ENCODE results near the gene SPRED1.
"Not testable (repeated sequence)": the region's sequence is repeated elsewhere in the genome, so short reads cannot be mapped to it uniquely, and the experiment has no call there.

SPRED1 gene

DNA sequence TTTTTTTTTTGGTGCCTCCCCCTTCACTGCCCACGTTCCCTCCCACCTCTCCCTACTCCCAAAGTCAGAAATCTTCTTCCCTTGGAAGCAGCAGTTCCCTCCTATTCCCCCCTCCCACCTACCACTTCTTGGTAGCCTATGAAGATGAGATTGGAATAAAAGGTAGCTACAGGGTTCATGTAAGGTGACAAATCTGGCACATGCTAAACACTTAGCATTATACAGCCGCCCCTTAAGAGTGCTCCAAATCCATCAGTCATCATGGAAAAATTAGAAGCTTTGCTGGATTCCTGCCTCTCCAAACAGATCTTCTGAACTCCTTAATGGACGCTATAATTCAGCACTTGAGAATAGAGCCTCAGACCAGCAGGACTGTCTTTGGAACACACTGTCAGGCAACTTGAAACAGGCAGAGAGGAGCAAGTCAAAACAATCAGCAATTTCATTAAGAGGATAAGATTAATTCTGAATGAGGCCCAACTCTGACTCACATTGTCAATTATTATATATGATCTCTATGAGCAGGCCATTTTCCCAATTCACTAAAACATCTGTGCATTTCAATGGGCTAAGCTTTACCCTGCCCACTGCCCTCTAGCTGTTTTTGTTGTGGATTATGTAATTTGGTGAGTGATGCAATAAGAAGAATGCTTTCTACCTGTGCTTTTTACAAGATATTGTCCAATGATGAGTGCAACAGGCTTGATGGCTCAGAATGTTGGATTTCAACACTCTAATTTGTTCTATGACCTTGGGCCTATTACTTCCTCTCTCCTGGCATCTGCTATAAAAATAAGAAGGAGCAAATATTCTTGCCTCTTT lies 34.6 kb upstream of the SPRED1 start:
- H3K27me3 ChIP-seq (ENCODE audit: control insufficient read depth, insufficient read depth, low read length): no peaks in the 10 kb centered on the region
- H3K9ac ChIP-seq (ENCODE audit: low read length): no peak overlapping the region
- no peak overlapping the region for H3K27ac ChIP-seq (ENCODE audit: low read depth, low read length)
- H3K4me3 ChIP-seq (ENCODE audit: low read length): no peak overlapping the region
- no peaks in the 10 kb centered on the region for H3K36me3 ChIP-seq (ENCODE audit: control insufficient read depth, insufficient read depth, low read length)
- no peaks in the 10 kb centered on the region for H3K4me1 ChIP-seq (ENCODE audit: control insufficient read depth, insufficient read depth, low read length)

DNA sequence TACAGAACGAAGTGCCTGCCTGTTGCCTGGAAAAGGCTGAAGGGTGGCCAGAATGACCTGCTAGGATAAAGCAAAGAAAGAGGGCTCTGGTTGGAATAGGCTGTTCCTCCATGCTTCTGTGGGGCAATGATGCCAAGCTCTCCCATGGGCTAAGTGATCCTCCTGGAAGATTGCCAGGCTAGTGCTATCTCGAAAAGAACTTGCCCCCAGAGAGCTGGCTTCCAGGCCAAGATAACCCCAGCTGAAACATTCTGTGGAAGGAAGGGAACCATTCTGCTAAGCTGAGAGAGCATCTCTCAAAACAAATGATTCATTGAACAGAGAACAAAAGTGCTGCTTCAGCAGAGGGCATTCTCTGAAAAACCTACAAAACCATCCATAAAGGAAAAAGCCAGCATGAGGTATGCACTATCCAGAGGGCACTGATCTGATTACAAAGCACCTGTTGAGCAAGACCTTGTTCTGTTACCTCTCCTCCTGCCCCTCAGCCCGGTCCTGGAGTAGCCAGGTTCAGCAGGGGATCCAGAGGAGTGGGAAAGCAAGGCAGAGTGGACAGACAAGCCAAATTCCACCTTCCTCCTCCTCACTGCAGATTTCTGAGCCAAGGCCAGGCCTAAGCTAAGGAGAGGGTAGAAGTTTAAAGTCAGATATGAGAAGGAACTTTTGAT lies 31.9 kb upstream of the SPRED1 start:
- Histone ChIP-seq H3K27ac (ENCODE audit: low read depth, low read length) (no peak overlapping the region), H3K9ac (ENCODE audit: low read length) (no peak overlapping the region), H3K4me1 (ENCODE audit: control insufficient read depth, insufficient read depth, low read length) (no peaks in the 10 kb centered on the region), H3K4me3 (ENCODE audit: low read length) (no peak overlapping the region), H3K27me3 (ENCODE audit: control insufficient read depth, insufficient read depth, low read length) (no peaks in the 10 kb centered on the region), H3K36me3 (ENCODE audit: control insufficient read depth, insufficient read depth, low read length) (no peaks in the 10 kb centered on the region)

DNA sequence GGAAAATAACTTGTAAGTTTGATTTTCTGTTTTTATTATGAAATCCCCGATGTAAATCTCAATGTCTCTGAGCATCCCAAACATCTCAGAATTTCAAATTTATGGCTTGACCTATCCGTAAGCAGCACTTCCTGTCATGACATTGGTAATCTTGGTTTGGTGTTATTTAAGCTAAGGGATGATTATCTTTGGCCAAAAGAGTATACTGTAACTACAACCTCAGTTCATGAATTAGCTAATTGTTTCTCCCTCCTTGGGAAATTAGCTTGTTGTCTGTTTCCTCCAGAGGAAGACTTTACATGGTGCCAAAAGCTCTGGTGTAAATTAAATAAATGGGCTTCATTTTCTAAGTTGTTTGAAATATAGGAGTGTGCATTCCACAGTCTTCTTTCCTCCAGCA lies 28.1 kb upstream of the SPRED1 start:
- no peaks in the 10 kb centered on the region for H3K27me3 ChIP-seq (ENCODE audit: control insufficient read depth, insufficient read depth, low read length)
- no peak overlapping the region for H3K4me3 ChIP-seq (ENCODE audit: low read length)
- no peaks in the 10 kb centered on the region for H3K4me1 ChIP-seq (ENCODE audit: control insufficient read depth, insufficient read depth, low read length)
- no peak overlapping the region for H3K27ac ChIP-seq (ENCODE audit: low read depth, low read length)
- no peaks in the 10 kb centered on the region for H3K36me3 ChIP-seq (ENCODE audit: control insufficient read depth, insufficient read depth, low read length)
- no peak overlapping the region for H3K9ac ChIP-seq (ENCODE audit: low read length)

DNA sequence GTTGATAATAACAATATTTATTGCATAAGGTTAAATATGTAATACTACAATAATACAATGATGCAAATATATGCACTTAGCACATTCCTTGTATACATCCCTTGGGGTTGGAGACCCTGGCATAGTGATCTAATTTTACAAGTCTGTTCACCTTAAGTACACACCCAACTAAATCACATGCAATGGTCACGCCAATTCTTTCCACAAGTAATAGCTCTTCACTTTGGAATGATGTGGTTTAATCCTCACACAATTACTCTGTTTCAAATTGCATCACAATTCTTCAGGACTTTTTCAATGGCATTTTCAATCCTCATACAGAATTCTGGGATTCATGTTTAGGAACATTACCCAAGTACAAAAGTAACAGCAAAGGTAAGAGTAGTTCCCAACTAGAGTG lies 27.3 kb upstream of the SPRED1 start:
- H3K9ac ChIP-seq (ENCODE audit: low read length): no peak overlapping the region
- H3K27me3 ChIP-seq (ENCODE audit: control insufficient read depth, insufficient read depth, low read length): no peaks in the 10 kb centered on the region
- no peak overlapping the region for H3K4me3 ChIP-seq (ENCODE audit: low read length)
- no peaks in the 10 kb centered on the region for H3K4me1 ChIP-seq (ENCODE audit: control insufficient read depth, insufficient read depth, low read length)
- no peak overlapping the region for H3K27ac ChIP-seq (ENCODE audit: low read depth, low read length)
- H3K36me3 ChIP-seq (ENCODE audit: control insufficient read depth, insufficient read depth, low read length): no peaks in the 10 kb centered on the region

DNA sequence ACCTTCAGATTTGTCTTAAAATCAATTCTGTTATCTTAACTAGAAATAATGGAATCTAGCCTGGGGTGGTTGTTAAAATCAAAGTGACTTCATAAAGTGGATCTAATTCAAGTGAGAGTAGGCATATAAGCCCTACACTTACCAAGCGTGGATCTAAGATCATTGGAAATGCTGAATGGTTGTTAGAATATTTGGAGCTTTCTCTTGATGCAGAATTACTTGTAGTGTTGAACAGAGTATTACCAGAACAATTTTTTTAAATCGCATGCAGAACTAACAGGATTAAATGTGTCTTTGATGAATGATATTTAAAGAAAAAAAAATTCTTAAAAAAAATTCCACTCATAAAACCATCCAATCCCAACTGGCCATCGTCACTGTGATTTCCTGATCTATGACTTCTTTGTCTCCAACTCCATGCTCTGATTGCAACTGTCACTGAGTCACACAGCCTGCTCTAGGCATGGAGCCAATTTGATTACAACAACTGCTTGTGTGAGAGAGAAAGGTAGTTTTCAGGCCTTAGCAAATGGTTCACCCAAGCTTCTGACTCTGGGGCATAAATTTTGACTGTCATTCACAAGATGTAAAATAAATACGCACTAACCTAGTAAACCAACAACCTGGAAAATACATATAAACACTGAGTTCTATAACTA lies 25.9 kb upstream of the SPRED1 start:
- no peak overlapping the region for H3K4me3 ChIP-seq (ENCODE audit: low read length)

DNA sequence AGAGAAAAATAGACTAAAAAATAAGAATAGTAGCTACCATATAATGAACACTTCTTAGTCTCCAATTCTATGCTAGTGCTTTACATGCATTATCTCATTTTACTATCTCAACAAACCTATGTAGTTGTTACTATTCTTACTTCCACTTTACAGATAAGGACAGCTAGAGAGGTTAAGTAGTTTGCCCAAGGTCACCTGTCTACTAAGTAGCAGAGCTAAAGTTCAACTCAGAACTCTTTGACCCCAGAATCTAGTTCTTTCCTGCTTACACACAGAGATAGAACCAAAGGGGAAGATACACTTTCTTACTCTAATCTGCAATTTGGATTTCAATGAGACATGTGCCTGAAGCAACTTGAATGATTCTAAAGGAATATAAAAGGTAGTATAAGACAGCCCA lies 24.7 kb upstream of the SPRED1 start:
- no peak overlapping the region for H3K9ac ChIP-seq (ENCODE audit: low read length)
- H3K27me3 ChIP-seq (ENCODE audit: control insufficient read depth, insufficient read depth, low read length): no peaks in the 10 kb centered on the region
- H3K4me1 ChIP-seq (ENCODE audit: control insufficient read depth, insufficient read depth, low read length): no peaks in the 10 kb centered on the region
- no peak overlapping the region for H3K27ac ChIP-seq (ENCODE audit: low read depth, low read length)
- H3K36me3 ChIP-seq (ENCODE audit: control insufficient read depth, insufficient read depth, low read length): no peaks in the 10 kb centered on the region
- H3K4me3 ChIP-seq (ENCODE audit: low read length): no peak overlapping the region

More for the DNA sequence above, 25.9 kb upstream of the SPRED1 start:
- no peaks in the 10 kb centered on the region for H3K36me3 ChIP-seq (ENCODE audit: control insufficient read depth, insufficient read depth, low read length)
- no peaks in the 10 kb centered on the region for H3K27me3 ChIP-seq (ENCODE audit: control insufficient read depth, insufficient read depth, low read length)
- no peak overlapping the region for H3K9ac ChIP-seq (ENCODE audit: low read length)
- H3K27ac ChIP-seq (ENCODE audit: low read depth, low read length): no peak overlapping the region
- H3K4me1 ChIP-seq (ENCODE audit: control insufficient read depth, insufficient read depth, low read length): no peaks in the 10 kb centered on the region

DNA sequence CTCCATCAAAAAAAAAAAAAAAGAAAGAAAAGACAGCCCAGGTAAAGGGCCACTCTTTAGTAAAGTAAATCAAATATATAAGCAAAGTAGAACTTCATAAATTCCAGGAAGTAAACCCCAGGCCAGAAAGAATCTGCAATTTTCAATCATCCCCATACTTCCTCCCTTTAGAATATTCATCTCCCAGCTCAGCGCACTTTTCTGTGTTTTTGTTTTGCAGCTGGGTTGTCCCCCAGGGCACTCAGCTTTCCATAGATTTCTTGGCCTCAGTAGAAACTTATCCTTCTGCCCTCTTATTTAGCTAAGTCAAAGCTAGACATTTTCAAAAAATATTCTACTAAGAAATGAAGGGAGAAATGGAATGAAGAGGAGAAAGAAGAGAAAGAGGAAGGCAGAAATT lies 24.0 kb upstream of the SPRED1 start:
- no peak overlapping the region for H3K4me3 ChIP-seq (ENCODE audit: low read length)
- H3K27me3 ChIP-seq (ENCODE audit: control insufficient read depth, insufficient read depth, low read length): no peaks in the 10 kb centered on the region
- no peak overlapping the region for H3K27ac ChIP-seq (ENCODE audit: low read depth, low read length)
- H3K36me3 ChIP-seq (ENCODE audit: control insufficient read depth, insufficient read depth, low read length): no peaks in the 10 kb centered on the region
- H3K9ac ChIP-seq (ENCODE audit: low read length): no peak overlapping the region
- H3K4me1 ChIP-seq (ENCODE audit: control insufficient read depth, insufficient read depth, low read length): no peaks in the 10 kb centered on the region

DNA sequence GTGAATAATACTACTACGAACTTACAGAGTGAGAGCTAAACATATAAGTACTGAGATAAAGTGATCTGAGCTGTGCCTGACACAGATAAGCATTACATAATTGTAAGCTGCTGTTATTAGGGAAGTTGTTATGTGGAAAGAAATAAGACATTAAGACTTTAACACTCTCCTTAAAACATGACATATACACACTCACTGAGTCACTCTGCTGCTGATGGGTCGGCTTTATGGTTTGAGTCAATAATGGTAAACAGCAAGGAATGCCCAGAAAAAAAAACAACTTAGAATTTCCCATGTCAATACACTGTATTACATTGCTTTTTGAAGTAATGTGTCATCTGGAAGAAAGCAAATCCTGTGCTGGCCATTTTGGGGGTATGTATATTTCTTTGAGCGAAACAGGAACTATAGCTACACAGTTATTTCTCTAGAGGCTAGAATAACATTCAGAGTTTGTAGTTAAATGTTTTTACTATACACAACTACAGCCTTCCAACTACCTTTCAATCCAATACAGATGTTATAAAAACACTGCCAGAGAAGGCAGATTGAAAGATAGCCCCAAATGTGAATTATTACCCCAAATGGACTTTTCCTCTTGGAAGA lies 22.8 kb upstream of the SPRED1 start:
- no peaks in the 10 kb centered on the region for H3K27me3 ChIP-seq (ENCODE audit: control insufficient read depth, insufficient read depth, low read length)
- H3K4me1 ChIP-seq (ENCODE audit: control insufficient read depth, insufficient read depth, low read length): no peaks in the 10 kb centered on the region
- no peak overlapping the region for H3K9ac ChIP-seq (ENCODE audit: low read length)
- H3K36me3 ChIP-seq (ENCODE audit: control insufficient read depth, insufficient read depth, low read length): no peaks in the 10 kb centered on the region
- no peak overlapping the region for H3K27ac ChIP-seq (ENCODE audit: low read depth, low read length)
- no peak overlapping the region for H3K4me3 ChIP-seq (ENCODE audit: low read length)

DNA sequence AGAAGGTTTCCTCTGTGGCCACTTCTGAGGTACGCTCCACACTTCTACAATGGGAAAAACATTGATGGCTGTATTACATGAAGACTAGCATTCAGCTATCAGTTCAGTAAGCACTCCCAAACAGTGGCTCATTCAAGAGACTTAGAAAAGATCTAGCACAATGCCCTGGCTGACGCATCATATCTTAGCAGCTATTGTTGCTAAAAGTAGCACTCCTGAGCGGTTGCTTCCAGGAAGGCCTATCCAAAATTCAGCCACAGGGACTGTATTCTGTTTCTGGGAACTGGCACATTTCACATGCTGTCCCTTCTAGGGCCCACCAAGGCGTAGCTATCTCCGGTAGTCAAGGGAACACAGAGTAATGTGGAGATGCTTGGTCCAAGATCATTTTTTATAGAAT lies 21.2 kb upstream of the SPRED1 start:
- no peaks in the 10 kb centered on the region for H3K4me1 ChIP-seq (ENCODE audit: control insufficient read depth, insufficient read depth, low read length)
- no peak overlapping the region for H3K4me3 ChIP-seq (ENCODE audit: low read length)
- H3K9ac ChIP-seq (ENCODE audit: low read length): no peak overlapping the region
- no peaks in the 10 kb centered on the region for H3K36me3 ChIP-seq (ENCODE audit: control insufficient read depth, insufficient read depth, low read length)
- H3K27ac ChIP-seq (ENCODE audit: low read depth, low read length): no peak overlapping the region
- H3K27me3 ChIP-seq (ENCODE audit: control insufficient read depth, insufficient read depth, low read length): no peaks in the 10 kb centered on the region

DNA sequence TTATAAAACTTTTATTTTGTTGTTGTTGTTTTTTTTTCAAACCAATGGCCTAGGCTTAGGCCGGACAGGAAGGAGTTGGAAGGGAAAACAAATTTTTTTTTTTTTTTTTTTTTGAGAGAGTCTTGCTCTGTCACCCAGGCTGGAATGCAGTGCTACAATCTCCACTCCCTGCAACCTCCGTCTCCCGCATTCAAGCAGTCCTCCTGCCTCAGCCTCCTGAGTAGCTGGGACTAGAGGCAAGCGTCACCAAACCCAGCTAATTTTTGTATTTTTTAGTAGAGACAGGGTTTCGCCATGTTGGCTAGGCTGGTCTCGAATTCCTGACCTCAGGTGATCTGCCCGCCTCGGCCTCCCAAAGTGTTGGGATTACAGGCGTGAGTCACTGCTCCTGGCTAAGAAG lies 15.6 kb upstream of the SPRED1 start:
- not testable (repeated sequence) for H3K36me3 ChIP-seq (ENCODE audit: control insufficient read depth, insufficient read depth, low read length); H3K4me3 ChIP-seq (ENCODE audit: low read length); H3K9ac ChIP-seq (ENCODE audit: low read length); H3K4me1 ChIP-seq (ENCODE audit: control insufficient read depth, insufficient read depth, low read length); H3K27me3 ChIP-seq (ENCODE audit: control insufficient read depth, insufficient read depth, low read length); H3K27ac ChIP-seq (ENCODE audit: low read depth, low read length)

DNA sequence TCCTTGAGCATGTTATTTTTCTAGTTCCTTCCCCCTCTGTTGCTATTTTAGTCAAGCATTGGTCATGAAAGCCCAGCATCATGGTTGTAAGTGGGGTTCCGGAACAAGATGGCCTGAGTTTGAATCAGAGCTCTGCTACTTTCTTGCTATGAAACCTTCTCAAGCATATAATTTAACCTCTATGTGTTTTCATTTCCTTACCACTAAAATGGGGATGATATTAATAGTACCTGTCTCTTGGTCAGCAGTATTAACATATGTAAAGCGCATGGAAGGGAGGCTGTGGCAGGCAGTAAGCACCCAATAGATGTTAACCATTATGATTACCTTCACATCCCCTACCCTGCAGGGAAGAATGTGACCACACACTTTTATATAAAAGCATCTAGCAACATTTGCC lies 14.3 kb upstream of the SPRED1 start:
- no peak overlapping the region for H3K27ac ChIP-seq (ENCODE audit: low read depth, low read length)
- no peak overlapping the region for H3K9ac ChIP-seq (ENCODE audit: low read length)
- H3K4me1 ChIP-seq (ENCODE audit: control insufficient read depth, insufficient read depth, low read length): no peaks in the 10 kb centered on the region
- H3K4me3 ChIP-seq (ENCODE audit: low read length): no peak overlapping the region
- H3K36me3 ChIP-seq (ENCODE audit: control insufficient read depth, insufficient read depth, low read length): no peaks in the 10 kb centered on the region
- H3K27me3 ChIP-seq (ENCODE audit: control insufficient read depth, insufficient read depth, low read length): no peaks in the 10 kb centered on the region

DNA sequence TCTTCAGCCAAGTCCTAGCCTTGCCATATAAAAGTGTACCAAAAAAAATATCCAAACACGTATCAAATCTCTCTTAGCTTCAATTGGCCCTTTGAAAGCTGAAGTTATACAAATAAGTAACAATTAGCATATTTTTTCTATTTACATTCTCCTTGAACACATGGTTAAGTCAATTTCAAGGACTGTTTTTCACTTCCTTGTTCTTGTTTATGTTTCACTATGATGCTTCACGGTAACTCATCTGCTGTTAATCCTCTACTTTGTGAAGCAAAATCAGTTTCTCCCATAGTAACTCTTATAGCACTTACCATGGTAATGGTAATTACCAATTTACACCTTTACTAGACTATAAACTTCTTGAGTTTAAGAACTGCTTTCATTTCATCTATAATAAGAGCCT lies 10.6 kb upstream of the SPRED1 start:
- H3K4me1 ChIP-seq (ENCODE audit: control insufficient read depth, insufficient read depth, low read length): no peaks in the 10 kb centered on the region
- no peak overlapping the region for H3K9ac ChIP-seq (ENCODE audit: low read length)
- no peak overlapping the region for H3K27ac ChIP-seq (ENCODE audit: low read depth, low read length)
- no peaks in the 10 kb centered on the region for H3K36me3 ChIP-seq (ENCODE audit: control insufficient read depth, insufficient read depth, low read length)
- no peaks in the 10 kb centered on the region for H3K27me3 ChIP-seq (ENCODE audit: control insufficient read depth, insufficient read depth, low read length)
- H3K4me3 ChIP-seq (ENCODE audit: low read length): no peak overlapping the region
